ENCODE results near the gene CXCL3. TPM values are rescaled to one million over a fixed set of nuclear protein-coding genes. Genes with fewer than 3 reads are reported as not detected.

CXCL3 gene
- total RNA-seq, 4 donors from 2014 or later, result 1.0 TPM; not detected in 3

DNA sequence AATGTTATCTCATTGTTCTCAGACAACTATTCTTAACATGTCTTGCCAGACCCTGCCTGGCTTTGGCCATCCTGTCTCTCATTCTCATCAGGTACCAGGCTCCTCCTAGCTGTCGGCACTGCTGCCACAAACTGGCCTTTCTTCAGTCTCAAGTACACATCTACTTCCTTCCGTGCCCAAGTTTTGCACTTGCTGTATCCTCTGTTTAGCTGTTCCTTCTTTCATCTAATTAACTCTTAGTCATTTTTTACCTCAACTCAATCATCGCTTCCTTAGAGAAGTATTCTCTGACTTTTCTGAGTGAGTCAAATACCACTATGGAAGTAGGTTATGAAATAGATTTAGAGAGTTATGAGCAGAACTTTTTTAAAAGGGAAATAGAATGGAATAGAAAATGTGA is 19.7 kb downstream of the CXCL3 start:
- no peak for DNase-seq (ENCODE audit: low spot score in 2 of 2)

DNA sequence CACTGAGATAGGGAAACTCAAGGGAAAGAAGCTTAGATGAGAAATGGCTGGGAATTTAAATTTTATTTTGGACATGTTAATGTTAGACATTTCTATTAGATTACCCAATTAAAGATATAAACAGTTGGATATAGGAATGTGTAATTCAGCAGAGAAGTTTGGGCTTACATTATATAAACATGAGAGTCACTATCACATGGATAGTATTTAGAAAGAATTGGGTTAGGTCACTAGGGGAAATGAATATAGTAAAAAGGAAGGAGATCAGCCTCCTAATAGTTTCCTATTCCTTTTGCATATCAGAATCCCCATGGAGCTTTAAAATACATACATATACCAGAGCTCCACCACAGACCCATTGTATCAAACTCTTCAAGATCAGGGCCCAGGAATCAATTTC is 20.4 kb downstream of the CXCL3 start:
- H3K27ac ChIP-seq, result no peak overlapping the region
- no peaks in the 10 kb centered on the region for H3K36me3 ChIP-seq
- no peak overlapping the region for H3K4me3 ChIP-seq
- no peaks in the 10 kb centered on the region for H3K4me1 ChIP-seq
- H3K27me3 ChIP-seq, result no peaks in the 10 kb centered on the region
- DNase-seq (ENCODE audit: low spot score in 2 of 2), result no peak
- no peaks in the 10 kb centered on the region for H3K9me3 ChIP-seq
- TF ChIP-seq POLR2A (IDR thresholded peaks at IDR 0.05), result no peak
- TF ChIP-seq POLR2AphosphoS5 (IDR thresholded peaks at IDR 0.05), result no peak
- no peak for TF ChIP-seq EP300 (IDR thresholded peaks at IDR 0.05)
- TF ChIP-seq, protein P1, sequence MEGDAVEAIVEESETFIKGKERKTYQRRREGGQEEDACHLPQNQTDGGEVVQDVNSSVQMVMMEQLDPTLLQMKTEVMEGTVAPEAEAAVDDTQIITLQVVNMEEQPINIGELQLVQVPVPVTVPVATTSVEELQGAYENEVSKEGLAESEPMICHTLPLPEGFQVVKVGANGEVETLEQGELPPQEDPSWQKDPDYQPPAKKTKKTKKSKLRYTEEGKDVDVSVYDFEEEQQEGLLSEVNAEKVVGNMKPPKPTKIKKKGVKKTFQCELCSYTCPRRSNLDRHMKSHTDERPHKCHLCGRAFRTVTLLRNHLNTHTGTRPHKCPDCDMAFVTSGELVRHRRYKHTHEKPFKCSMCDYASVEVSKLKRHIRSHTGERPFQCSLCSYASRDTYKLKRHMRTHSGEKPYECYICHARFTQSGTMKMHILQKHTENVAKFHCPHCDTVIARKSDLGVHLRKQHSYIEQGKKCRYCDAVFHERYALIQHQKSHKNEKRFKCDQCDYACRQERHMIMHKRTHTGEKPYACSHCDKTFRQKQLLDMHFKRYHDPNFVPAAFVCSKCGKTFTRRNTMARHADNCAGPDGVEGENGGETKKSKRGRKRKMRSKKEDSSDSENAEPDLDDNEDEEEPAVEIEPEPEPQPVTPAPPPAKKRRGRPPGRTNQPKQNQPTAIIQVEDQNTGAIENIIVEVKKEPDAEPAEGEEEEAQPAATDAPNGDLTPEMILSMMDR (IDR thresholded peaks at IDR 0.05), result no peak

More for the DNA sequence above, 19.7 kb downstream of the CXCL3 start:
- no peak for TF ChIP-seq POLR2AphosphoS5 (IDR thresholded peaks at IDR 0.05)
- no peak for TF ChIP-seq POLR2A (IDR thresholded peaks at IDR 0.05)
- TF ChIP-seq EP300 (IDR thresholded peaks at IDR 0.05), result no peak
- TF ChIP-seq, protein P1 (IDR thresholded peaks at IDR 0.05), result no peak
- no peaks in the 10 kb centered on the region for H3K9me3 ChIP-seq
- WGBS, result 79% methylated on average over 3 of the region's 3 CpGs
- H3K4me3 ChIP-seq, result no peak overlapping the region
- H3K36me3 ChIP-seq, result no peaks in the 10 kb centered on the region
- H3K4me1 ChIP-seq, result no peaks in the 10 kb centered on the region
- H3K27me3 ChIP-seq, result no peaks in the 10 kb centered on the region
- H3K27ac ChIP-seq, result no peak overlapping the region

DNA sequence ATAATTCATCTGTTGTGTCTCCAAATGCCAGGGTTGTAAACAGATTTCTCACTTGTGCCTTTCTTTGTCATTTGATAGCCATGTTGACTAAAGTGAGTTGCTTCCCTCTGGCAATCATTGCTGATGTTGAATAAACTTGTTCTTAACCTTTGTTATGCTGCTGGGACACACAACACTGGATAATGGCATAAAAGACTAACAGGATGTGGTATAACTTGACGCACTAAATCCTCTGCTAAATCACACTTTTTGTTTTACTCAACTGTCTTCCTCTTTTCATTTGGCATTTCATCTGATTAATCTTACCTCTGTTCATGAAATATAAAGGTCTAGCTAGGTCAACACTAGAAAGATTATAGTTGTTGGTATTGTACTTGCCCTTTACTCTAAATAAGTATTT is 22.4 kb downstream of the CXCL3 start:
- H3K9me3 ChIP-seq, result no peaks in the 10 kb centered on the region
- H3K36me3 ChIP-seq, result no peaks in the 10 kb centered on the region
- no peak overlapping the region for H3K27ac ChIP-seq
- H3K4me3 ChIP-seq, result no peak overlapping the region
- no peaks in the 10 kb centered on the region for H3K4me1 ChIP-seq
- 35% methylated on average over 1 of the region's 1 CpG for WGBS
- no peak for DNase-seq (ENCODE audit: low spot score in 2 of 2)
- TF ChIP-seq POLR2A (IDR thresholded peaks at IDR 0.05) (no peak), EP300 (IDR thresholded peaks at IDR 0.05) (no peak), POLR2AphosphoS5 (IDR thresholded peaks at IDR 0.05) (no peak)
- TF ChIP-seq, protein P1 (IDR thresholded peaks at IDR 0.05), result no peak
- no peaks in the 10 kb centered on the region for H3K27me3 ChIP-seq

DNA sequence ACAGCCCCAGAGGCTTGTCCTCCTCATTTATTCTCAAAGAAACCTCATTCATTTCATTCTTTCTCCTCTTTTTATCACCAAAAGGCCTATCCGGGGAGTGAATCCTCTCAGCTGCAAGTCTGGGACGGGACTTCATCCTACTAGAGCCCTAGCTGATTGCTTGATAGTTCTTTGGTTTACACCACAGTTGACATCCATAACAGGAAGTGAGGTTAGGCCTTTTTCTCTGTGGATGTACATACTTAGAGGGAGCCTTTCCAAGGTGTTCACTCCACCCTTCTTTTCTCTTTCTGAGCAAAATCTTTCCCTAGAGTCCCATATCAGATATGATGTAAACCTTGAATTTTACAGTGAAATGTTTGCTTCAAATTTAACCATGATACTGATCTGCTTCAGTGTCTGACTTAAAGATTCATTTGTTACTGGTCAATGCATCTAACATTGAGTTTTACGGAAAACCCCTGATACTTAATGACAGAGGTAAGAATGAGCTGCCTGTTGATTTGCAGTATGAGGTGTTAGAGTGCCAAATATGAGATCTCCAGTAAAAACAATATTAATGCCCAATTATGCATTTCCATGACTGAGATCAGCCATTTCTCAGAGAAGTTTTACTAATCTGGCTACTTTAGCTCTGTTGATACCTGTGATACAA is 23.2 kb downstream of the CXCL3 start:
- no peaks in the 10 kb centered on the region for H3K9me3 ChIP-seq
- no peak for DNase-seq (ENCODE audit: low spot score in 2 of 2)
- 91% methylated on average over 3 of the region's 3 CpGs for WGBS
- H3K4me1 ChIP-seq, result no peaks in the 10 kb centered on the region
- no peaks in the 10 kb centered on the region for H3K36me3 ChIP-seq
- TF ChIP-seq POLR2A (IDR thresholded peaks at IDR 0.05), result no peak
- TF ChIP-seq, protein P1 (IDR thresholded peaks at IDR 0.05), result no peak
- TF ChIP-seq POLR2AphosphoS5 (IDR thresholded peaks at IDR 0.05), result no peak
- TF ChIP-seq EP300 (IDR thresholded peaks at IDR 0.05), result no peak
- no peaks in the 10 kb centered on the region for H3K27me3 ChIP-seq
- H3K27ac ChIP-seq, result no peak overlapping the region
- no peak overlapping the region for H3K4me3 ChIP-seq

DNA sequence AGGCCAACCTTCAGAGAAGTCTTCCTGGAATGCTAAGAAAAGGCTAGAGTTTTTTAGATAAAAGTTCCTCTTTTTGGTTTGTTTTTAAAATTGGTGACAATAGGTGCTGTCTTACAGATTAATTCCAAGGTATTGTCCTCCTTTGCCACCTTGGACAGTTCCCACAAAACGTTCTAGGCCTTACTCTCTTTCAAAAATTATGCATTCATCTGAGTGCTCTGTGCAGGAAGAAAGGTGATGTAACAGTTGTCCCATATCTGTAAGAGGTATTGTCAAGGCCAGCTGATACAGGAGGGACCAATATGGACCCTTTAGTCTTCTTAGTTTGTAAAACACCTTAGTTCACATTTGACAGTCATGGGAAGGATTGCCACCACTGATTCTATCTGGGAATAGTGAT is 24.2 kb downstream of the CXCL3 start:
- H3K9me3 ChIP-seq, result no peaks in the 10 kb centered on the region
- H3K36me3 ChIP-seq, result no peaks in the 10 kb centered on the region
- H3K27ac ChIP-seq, result no peak overlapping the region
- TF ChIP-seq POLR2AphosphoS5 (IDR thresholded peaks at IDR 0.05) (no peak), EP300 (IDR thresholded peaks at IDR 0.05) (no peak), POLR2A (IDR thresholded peaks at IDR 0.05) (no peak)
- TF ChIP-seq, protein P1 (IDR thresholded peaks at IDR 0.05), result no peak
- H3K4me1 ChIP-seq, result no peaks in the 10 kb centered on the region
- no peaks in the 10 kb centered on the region for H3K27me3 ChIP-seq
- DNase-seq (ENCODE audit: low spot score in 2 of 2), result no peak
- H3K4me3 ChIP-seq, result no peak overlapping the region
- 8% methylated on average over 1 of the region's 1 CpG for WGBS
